ENCODE data around the gene LEAP2.

The LEAP2 gene

GRCh38 chr5:132877938-132878337, 4.5 kb downstream of the LEAP2 start:
- DNase-seq (ENCODE audit: low read depth), result no peak

GRCh38 chr5:132883261-132883834, 9.9 kb downstream of the LEAP2 start:
- DNase-seq (ENCODE audit: low read depth), result no peak

- no peak for DNase-seq (ENCODE audit: low read depth)
Measured at GRCh38 chr5:132884548-132884947, 11.1 kb downstream of the LEAP2 start.

- no peak for DNase-seq (ENCODE audit: low read depth)
Measured at GRCh38 chr5:132886064-132886823, 12.8 kb downstream of the LEAP2 start.

GRCh38 chr5:132887283-132887682, 13.8 kb downstream of the LEAP2 start:
- no peak for DNase-seq (ENCODE audit: low read depth)

- no peak for DNase-seq (ENCODE audit: low read depth)
Measured at GRCh38 chr5:132889501-132889900, 16.0 kb downstream of the LEAP2 start.

GRCh38 chr5:132890817-132891216, 17.3 kb downstream of the LEAP2 start:
- no peak for DNase-seq (ENCODE audit: low read depth)

- no peak for DNase-seq (ENCODE audit: low read depth)
Measured at GRCh38 chr5:132895719-132896305, 22.3 kb downstream of the LEAP2 start.

GRCh38 chr5:132896685-132897084, 23.2 kb downstream of the LEAP2 start:
- no peak for DNase-seq (ENCODE audit: low read depth)

- DNase-seq (ENCODE audit: low read depth), result no peak
Measured at GRCh38 chr5:132898094-132898493, 24.6 kb downstream of the LEAP2 start.

- DNase-seq (ENCODE audit: low read depth), result no peak
Measured at GRCh38 chr5:132901036-132901435, 27.6 kb downstream of the LEAP2 start.

GRCh38 chr5:132901730-132902129, 28.3 kb downstream of the LEAP2 start:
- DNase-seq (ENCODE audit: low read depth), result no peak

GRCh38 chr5:132905938-132906337, 32.5 kb downstream of the LEAP2 start:
- no peak for DNase-seq (ENCODE audit: low read depth)

GRCh38 chr5:132907161-132907560, 33.7 kb downstream of the LEAP2 start:
- no peak for DNase-seq (ENCODE audit: low read depth)

GRCh38 chr5:132909702-132910101, 36.2 kb downstream of the LEAP2 start:
- no peak for DNase-seq (ENCODE audit: low read depth)

GRCh38 chr5:132915681-132916080, 42.2 kb downstream of the LEAP2 start:
- DNase-seq (ENCODE audit: low read depth), result no peak

GRCh38 chr5:132916086-132916485, 42.6 kb downstream of the LEAP2 start:
- no peak for DNase-seq (ENCODE audit: low read depth)

All from stimulated activated CD8-positive, alpha-beta memory T cell treated with anti-CD3 and anti-CD28 coated beads, Interleukin-7, amount 100 ng/mL, for 24 hours (primary cell).